ENCODE data around the gene SIRT2. TPM values are rescaled to one million over a fixed set of nuclear protein-coding genes. Genes with fewer than 3 reads are reported as not detected.

The SIRT2 gene
- polyA plus RNA-seq, 3 donors, result 57.5 to 65.9 (median 64.3) TPM

DNA sequence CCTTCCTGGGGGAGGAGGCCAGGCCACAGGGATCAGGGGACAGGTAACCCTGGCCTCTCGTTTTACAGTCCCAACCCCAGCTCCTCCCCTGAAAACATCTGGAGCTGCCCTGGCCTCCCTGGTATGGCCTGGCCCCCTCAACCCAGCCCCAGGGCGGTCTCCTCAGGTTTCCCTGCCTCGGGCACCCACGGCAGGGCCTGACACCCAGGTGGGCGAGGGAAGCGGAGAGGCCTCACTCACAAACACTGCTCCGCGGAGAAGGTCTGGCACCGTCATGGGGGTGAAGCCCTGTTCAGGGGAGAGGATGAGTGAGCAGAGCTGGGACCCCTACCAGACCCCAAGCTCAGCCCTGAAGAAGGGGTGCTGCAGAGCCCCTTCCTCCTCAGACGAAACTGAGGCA, 19.1 kb upstream of the SIRT2 start:
- TF ChIP-seq, protein P1, sequence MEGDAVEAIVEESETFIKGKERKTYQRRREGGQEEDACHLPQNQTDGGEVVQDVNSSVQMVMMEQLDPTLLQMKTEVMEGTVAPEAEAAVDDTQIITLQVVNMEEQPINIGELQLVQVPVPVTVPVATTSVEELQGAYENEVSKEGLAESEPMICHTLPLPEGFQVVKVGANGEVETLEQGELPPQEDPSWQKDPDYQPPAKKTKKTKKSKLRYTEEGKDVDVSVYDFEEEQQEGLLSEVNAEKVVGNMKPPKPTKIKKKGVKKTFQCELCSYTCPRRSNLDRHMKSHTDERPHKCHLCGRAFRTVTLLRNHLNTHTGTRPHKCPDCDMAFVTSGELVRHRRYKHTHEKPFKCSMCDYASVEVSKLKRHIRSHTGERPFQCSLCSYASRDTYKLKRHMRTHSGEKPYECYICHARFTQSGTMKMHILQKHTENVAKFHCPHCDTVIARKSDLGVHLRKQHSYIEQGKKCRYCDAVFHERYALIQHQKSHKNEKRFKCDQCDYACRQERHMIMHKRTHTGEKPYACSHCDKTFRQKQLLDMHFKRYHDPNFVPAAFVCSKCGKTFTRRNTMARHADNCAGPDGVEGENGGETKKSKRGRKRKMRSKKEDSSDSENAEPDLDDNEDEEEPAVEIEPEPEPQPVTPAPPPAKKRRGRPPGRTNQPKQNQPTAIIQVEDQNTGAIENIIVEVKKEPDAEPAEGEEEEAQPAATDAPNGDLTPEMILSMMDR (IDR thresholded peaks at IDR 0.05), result no peak
- H3K9me3 ChIP-seq (replicated peaks in 1 of 2; ENCODE audit: control insufficient read depth in 1 of 2, insufficient read depth in 1 of 2, low read length in 2 of 2), result no peaks in the 10 kb centered on the region
- Mint-ChIP-seq H3K4me1 (no peaks in the 10 kb centered on the region), H3K27me3 (ENCODE audit: low read depth in 3 of 3) (peaks cover 0 to 2% (median 0%) of the 10 kb centered on the region in 3 donors), H3K4me3 (no peak overlapping the region), H3K9me3 (peaks cover 0 to 4% (median 2%) of the 10 kb centered on the region in 7 donors), H3K27ac (peak overlapping the region in 1 of 7 donors; percentile 62), H3K36me3 (peaks cover 19 to 25% of the 10 kb centered on the region in 2 donors)
- H3K27me3 ChIP-seq (ENCODE audit: control insufficient read depth in 2 of 2, insufficient read depth in 2 of 2, low read length in 2 of 2), result no peaks in the 10 kb centered on the region
- no peak overlapping the region for H3K9ac ChIP-seq (ENCODE audit: insufficient read depth, low read length, poor library complexity, severe bottlenecking)
- H3K4me1 ChIP-seq (ENCODE audit: control insufficient read depth in 1 of 2, insufficient read depth in 2 of 2, low read length in 2 of 2), result no peaks in the 10 kb centered on the region
- no peak overlapping the region for H3K4me2 ChIP-seq (replicated peaks; ENCODE audit: extremely low read depth, low read length, poor library complexity, severe bottlenecking)
- 98% methylated on average over 5 of the region's 10 CpGs for WGBS (ENCODE audit: insufficient coverage)
- no peak overlapping the region for H3K27ac ChIP-seq (ENCODE audit: low read depth in 1 of 2, low read length in 2 of 2)
- H3K36me3 ChIP-seq (replicated peaks in 1 of 2; ENCODE audit: control insufficient read depth in 1 of 2, insufficient read depth in 2 of 2, low read length in 2 of 2), result peaks cover 9 to 15% of the 10 kb centered on the region in 2 donors
- DNase-seq, result no peak
- H3K4me3 ChIP-seq (replicated peaks in 1 of 3; ENCODE audit: low read depth in 2 of 3, low read length in 3 of 3), result no peak overlapping the region
- intact Hi-C loops (cut with micrococcal nuclease), result no loop called here
- no peaks in the 10 kb centered on the region for H3K79me2 ChIP-seq (ENCODE audit: insufficient read depth, low read length)
- no peak overlapping the region for H2AFZ ChIP-seq (ENCODE audit: insufficient read depth, low read depth, low read length, poor library complexity, severe bottlenecking)
- H4K20me1 ChIP-seq (ENCODE audit: insufficient read depth, low read length), result no peaks in the 10 kb centered on the region

GRCh38 chr19:38917921-38918491, 18.6 kb upstream of the SIRT2 start:
- intact Hi-C loops (cut with micrococcal nuclease), result no loop called here
- TF ChIP-seq, protein P1 (IDR thresholded peaks at IDR 0.05), result no peak
- Histone ChIP-seq H3K36me3 (replicated peaks in 1 of 2; ENCODE audit: control insufficient read depth in 1 of 2, insufficient read depth in 2 of 2, low read length in 2 of 2) (peaks cover 9 to 15% of the 10 kb centered on the region in 2 donors), H3K4me2 (replicated peaks; ENCODE audit: extremely low read depth, low read length, poor library complexity, severe bottlenecking) (no peak overlapping the region), H3K4me1 (ENCODE audit: control insufficient read depth in 1 of 2, insufficient read depth in 2 of 2, low read length in 2 of 2) (no peaks in the 10 kb centered on the region), H3K79me2 (ENCODE audit: insufficient read depth, low read length) (no peaks in the 10 kb centered on the region), H3K27ac (ENCODE audit: low read depth in 1 of 2, low read length in 2 of 2) (no peak overlapping the region), H2AFZ (ENCODE audit: insufficient read depth, low read depth, low read length, poor library complexity, severe bottlenecking) (no peak overlapping the region), H3K9ac (ENCODE audit: insufficient read depth, low read length, poor library complexity, severe bottlenecking) (no peak overlapping the region), H3K9me3 (replicated peaks in 1 of 2; ENCODE audit: control insufficient read depth in 1 of 2, insufficient read depth in 1 of 2, low read length in 2 of 2) (no peaks in the 10 kb centered on the region), H3K4me3 (replicated peaks in 1 of 3; ENCODE audit: low read depth in 2 of 3, low read length in 3 of 3) (no peak overlapping the region), H4K20me1 (ENCODE audit: insufficient read depth, low read length) (no peaks in the 10 kb centered on the region), H3K27me3 (ENCODE audit: control insufficient read depth in 2 of 2, insufficient read depth in 2 of 2, low read length in 2 of 2) (no peaks in the 10 kb centered on the region)
- Mint-ChIP-seq H3K27me3 (ENCODE audit: low read depth in 3 of 3) (peaks cover 0 to 2% (median 0%) of the 10 kb centered on the region in 3 donors), H3K36me3 (peaks cover 19 to 24% of the 10 kb centered on the region in 2 donors), H3K27ac (peak overlapping the region in 2 of 7 donors; percentile 3 to 62), H3K4me3 (no peak overlapping the region), H3K9me3 (peaks cover 0 to 4% (median 2%) of the 10 kb centered on the region in 7 donors), H3K4me1 (no peaks in the 10 kb centered on the region)
- DNase-seq, result no peak
- WGBS (ENCODE audit: insufficient coverage), result 90% methylated on average over 9 of the region's 13 CpGs
